Cardiac muscle cell (in vitro differentiated cells and primary cell): ENCODE data around the gene LIPC. TPM values are rescaled to one million over a fixed set of nuclear protein-coding genes. Genes with fewer than 3 reads are reported as not detected.

Source experiments
- DNase-seq, 2 donors: peaks; one replicate each; pipeline versions ENCODE4 v3.0.0 to v3.0.0-alpha.2; 2010 to 2017; ENCODE audit warnings: low read depth in 1 of 2, low spot score in 1 of 2
- H3K27ac ChIP-seq: fragments of 200-600 bp; sonication (generic); 2 replicates; pipeline ENCODE4 v1.5.1; 2016
- H3K27me3 ChIP-seq: fragments of 200-600 bp; sonication (generic); 2 replicates; pipeline ENCODE4 v1.6.0; 2016; ENCODE audit warnings: control low read depth
- H3K36me3 ChIP-seq: fragments of 200-600 bp; sonication (generic); 2 replicates; pipeline ENCODE4 v1.5.1; 2016; ENCODE audit warnings: control low read depth
- H3K4me1 ChIP-seq: fragments of 200-600 bp; sonication (generic); 2 replicates; pipeline ENCODE4 v1.8.1; 2017; ENCODE audit warnings: low read depth, mild to moderate bottlenecking, mixed run types
- H3K4me3 ChIP-seq: fragments of 200-600 bp; sonication (generic); 2 replicates; pipeline ENCODE4 v1.5.1; 2016; ENCODE audit warnings: mild to moderate bottlenecking
- H3K9me3 ChIP-seq: fragments of 200-600 bp; sonication (generic); 2 replicates; pipeline ENCODE4 v1.5.1; 2017; ENCODE audit warnings: low read depth, mild to moderate bottlenecking, control low read depth
- polyA plus RNA-seq: library from polyadenylated mRNA; unstranded; fragments of >200 nt; fragmentation: Nextera tagmentation; extraction: Ambion mirVana; gene quantifications from 2 replicates; pipeline ENCODE4 v1.2.1, GENCODE V29; 2016
- total RNA-seq: library from RNA; depleted of rRNA; stranded (reverse); fragments of >200 nt; gene quantifications from 2 replicates; pipeline ENCODE4 v1.2.3, GENCODE V29; 2016
- TF ChIP-seq, protein P1 (sequence below): IDR thresholded peaks from 2 replicates; pipeline ENCODE4 v1.5.1; 2012; ENCODE audit warnings: low read depth, mild to moderate bottlenecking, low read length

The LIPC gene
- total and polyA plus RNA-seq, 2 experiments from 2014 or later: not detected

- Histone ChIP-seq H3K27me3 (no peaks in the 10 kb centered on the region), H3K4me3 (no peak overlapping the region), H3K36me3 (no peaks in the 10 kb centered on the region), H3K4me1 (no peaks in the 10 kb centered on the region), H3K27ac (no peak overlapping the region), H3K9me3 (no peaks in the 10 kb centered on the region)
- DNase-seq: no peak
- TF ChIP-seq, protein P1, sequence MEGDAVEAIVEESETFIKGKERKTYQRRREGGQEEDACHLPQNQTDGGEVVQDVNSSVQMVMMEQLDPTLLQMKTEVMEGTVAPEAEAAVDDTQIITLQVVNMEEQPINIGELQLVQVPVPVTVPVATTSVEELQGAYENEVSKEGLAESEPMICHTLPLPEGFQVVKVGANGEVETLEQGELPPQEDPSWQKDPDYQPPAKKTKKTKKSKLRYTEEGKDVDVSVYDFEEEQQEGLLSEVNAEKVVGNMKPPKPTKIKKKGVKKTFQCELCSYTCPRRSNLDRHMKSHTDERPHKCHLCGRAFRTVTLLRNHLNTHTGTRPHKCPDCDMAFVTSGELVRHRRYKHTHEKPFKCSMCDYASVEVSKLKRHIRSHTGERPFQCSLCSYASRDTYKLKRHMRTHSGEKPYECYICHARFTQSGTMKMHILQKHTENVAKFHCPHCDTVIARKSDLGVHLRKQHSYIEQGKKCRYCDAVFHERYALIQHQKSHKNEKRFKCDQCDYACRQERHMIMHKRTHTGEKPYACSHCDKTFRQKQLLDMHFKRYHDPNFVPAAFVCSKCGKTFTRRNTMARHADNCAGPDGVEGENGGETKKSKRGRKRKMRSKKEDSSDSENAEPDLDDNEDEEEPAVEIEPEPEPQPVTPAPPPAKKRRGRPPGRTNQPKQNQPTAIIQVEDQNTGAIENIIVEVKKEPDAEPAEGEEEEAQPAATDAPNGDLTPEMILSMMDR: no peak
Measured at GRCh38 chr15:58467722-58468423, 36.1 kb downstream of the LIPC start.

DNA sequence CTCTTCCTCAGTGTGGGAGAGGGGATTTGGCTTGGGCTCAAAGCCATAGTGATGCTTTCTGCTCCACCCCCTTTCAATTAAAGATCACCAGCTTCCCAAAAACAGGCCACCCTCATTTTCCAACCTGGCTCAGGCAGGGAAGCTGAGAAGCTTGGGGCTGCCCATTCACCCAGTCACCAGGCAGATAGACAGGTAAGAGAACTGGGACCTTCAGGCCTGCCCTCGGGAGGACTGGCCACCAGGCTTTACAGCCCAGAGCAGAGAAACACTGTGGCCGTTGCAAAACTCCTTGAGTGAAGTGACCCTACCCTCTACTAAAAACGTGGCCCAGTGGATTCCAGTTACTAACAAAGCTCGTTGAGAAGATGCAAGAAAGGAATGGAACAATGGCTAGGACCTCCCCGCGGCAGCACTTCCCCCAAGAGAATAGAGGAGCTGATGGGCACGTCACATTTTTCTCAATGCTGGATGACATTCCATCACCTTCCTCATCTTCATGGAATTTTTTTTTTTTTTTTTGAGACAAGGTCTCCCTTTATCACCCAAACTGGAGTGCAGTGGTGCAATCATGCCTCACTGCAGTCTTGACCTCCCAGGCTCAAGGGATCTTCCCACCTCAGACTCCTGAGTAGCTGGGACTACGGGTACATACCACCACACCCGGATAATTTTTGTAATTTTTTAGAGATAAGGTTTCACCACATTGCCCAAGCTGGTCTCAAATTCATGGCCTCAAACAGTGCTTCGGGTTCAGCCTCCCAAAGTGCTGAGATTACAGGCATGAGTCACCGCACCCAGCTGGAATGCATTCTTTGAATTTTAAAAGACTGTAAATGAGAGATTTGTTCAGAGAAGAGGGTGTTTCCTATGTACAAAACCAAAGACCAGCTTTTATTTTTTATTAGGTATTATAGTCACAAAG, 37.9 kb downstream of the LIPC start:
- H3K4me1 ChIP-seq: no peaks in the 10 kb centered on the region
- TF ChIP-seq, protein P1: no peak
- no peak overlapping the region for H3K4me3 ChIP-seq
- DNase-seq: peak in 1 of 2 donors; percentile 98
- H3K36me3 ChIP-seq: no peaks in the 10 kb centered on the region
- no peaks in the 10 kb centered on the region for H3K9me3 ChIP-seq
- H3K27ac ChIP-seq: no peak overlapping the region
- no peaks in the 10 kb centered on the region for H3K27me3 ChIP-seq

DNA sequence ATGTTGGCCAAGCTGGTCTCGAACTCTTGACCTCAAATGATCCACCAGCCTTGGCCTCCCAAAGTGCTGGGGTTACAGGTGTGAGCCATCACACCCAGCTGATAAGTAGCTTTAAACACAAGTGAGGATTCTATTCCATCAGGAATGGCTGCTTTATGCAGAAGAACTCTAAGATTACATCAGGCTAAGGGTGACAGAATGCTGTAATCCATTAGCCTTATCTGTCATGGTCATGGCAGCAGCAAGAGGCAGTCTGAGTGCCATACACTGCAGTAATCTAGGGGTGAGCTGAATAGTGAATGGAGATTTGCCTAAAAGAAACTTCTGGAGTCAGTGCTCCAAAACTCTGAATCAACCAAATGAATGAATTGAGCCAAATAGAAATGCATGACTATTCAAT, 39.6 kb downstream of the LIPC start:
- H3K27ac ChIP-seq: no peak overlapping the region
- no peak overlapping the region for H3K4me3 ChIP-seq
- no peaks in the 10 kb centered on the region for H3K36me3 ChIP-seq
- H3K27me3 ChIP-seq: no peaks in the 10 kb centered on the region
- DNase-seq: no peak
- TF ChIP-seq, protein P1: no peak
- H3K4me1 ChIP-seq: no peaks in the 10 kb centered on the region
- H3K9me3 ChIP-seq: no peaks in the 10 kb centered on the region

DNA sequence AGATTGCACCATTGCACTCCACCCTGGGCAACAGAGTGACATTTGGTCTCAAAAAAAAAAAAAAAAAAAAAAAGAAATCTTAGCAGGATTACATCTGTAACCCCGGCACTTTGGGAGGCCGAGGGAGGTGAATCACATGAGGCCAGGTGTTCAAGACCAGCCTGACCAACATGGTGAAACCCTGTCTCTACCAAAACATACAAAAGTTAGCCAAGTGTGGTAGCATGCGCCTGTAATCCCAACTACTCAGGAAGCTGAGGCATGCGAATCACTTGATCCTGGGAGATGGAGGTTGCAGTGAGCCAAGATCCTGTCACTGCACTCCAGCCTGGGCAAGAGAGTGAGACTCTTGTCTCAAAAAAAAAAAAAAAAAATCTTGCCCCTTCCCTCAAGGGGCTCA, 40.4 kb downstream of the LIPC start:
- no peaks in the 10 kb centered on the region for H3K27me3 ChIP-seq
- no peaks in the 10 kb centered on the region for H3K4me1 ChIP-seq
- H3K4me3 ChIP-seq: no peak overlapping the region
- DNase-seq: no peak
- TF ChIP-seq, protein P1: no peak
- no peak overlapping the region for H3K27ac ChIP-seq
- no peaks in the 10 kb centered on the region for H3K9me3 ChIP-seq
- no peaks in the 10 kb centered on the region for H3K36me3 ChIP-seq

DNA sequence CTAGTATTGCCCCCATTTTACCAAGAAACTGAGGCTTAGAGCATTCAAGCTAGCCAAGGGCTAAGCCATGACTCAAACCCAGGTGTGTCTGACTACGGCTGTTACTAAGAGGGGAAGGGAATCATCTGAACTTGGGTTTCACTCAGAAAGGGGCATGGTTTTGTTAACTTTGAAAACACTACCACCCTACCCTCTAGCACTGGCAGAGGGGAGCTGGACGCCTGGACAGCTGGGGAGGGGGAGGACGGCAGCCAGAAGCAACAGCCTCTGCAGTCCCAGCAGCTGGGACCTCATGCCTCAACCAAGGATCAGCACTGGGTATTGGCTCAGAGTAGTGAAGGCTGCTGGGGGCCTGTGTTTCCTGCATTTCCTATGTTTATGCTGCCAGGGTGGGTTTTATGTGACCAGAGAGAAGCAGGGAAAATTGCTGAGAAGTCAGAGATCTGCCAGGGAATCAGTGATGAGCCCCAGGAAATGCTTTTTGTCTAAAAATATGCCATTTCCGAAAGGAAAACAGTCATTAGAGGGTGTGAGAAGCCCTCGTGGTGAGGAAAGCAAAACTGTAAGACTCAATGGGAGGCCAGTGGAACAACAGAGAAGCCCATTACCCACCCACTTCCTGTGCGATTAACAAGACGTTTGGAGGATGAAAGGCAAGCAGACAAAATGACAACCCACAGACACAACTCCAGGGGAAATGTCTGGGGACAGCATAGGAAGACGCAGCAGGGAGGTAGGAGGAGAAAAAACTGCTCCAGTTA, 41.2 kb downstream of the LIPC start:
- Histone ChIP-seq H3K4me1 (no peaks in the 10 kb centered on the region), H3K4me3 (no peak overlapping the region), H3K27me3 (no peaks in the 10 kb centered on the region), H3K9me3 (no peaks in the 10 kb centered on the region), H3K27ac (no peak overlapping the region), H3K36me3 (no peaks in the 10 kb centered on the region)
- DNase-seq: peak in 1 of 2 donors; percentile 44
- TF ChIP-seq, protein P1: no peak
